Gastroesophageal sphincter (tissue), 4 donors: ENCODE measurements around the gene TKT. TPM values are rescaled to one million over a fixed set of nuclear protein-coding genes. Genes with fewer than 3 reads are reported as not detected.

Experiments
- ATAC-seq: fragments of 150-250 bp; one replicate; pipeline ENCODE4 v1.9.1; 2016; ENCODE audit warnings: mild to moderate bottlenecking, moderate library complexity
- H3K27ac ChIP-seq, 4 donors: fragments of 200-600 bp; sonication (generic) in 3 of 4; 1 replicate in 3 of 4; 2 replicates in 1 of 4; pipeline ENCODE4 v1.5.1; 2016 to 2019
- H3K27me3 ChIP-seq: fragments of 200-600 bp; sonication (generic); one replicate; pipeline ENCODE4 v1.5.1; 2019
- H3K36me3 ChIP-seq, 2 donors: fragments of 200-600 bp; sonication (generic); one replicate each; pipeline ENCODE4 v1.5.1; 2019; ENCODE audit warnings: control low read depth in 1 of 2
- H3K4me1 ChIP-seq, 3 donors: fragments of 200-600 bp; sonication (generic); 1 replicate in 2 of 3; 2 replicates in 1 of 3; pipeline ENCODE4 v1.5.1; 2016 to 2019; ENCODE audit warnings: control low read depth in 2 of 3
- H3K4me3 ChIP-seq, 2 donors: fragments of 200-600 bp; sonication (generic); one replicate each; pipeline ENCODE4 v1.5.1; 2019; ENCODE audit warnings: mild to moderate bottlenecking in 1 of 2, moderate library complexity in 1 of 2
- H3K9me3 ChIP-seq, 3 donors: fragments of 200-600 bp; sonication (generic); one replicate each; pipeline ENCODE4 v1.5.1; 2017 to 2019; ENCODE audit warnings: control low read depth in 2 of 3
- EP300 ChIP-seq: sonication (generic); formaldehyde crosslinking; IDR thresholded peaks from one replicate; pipeline ENCODE4 v1.6.1; 2017; ENCODE audit warnings: antibody characterized with exemption, mild to moderate bottlenecking
- POLR2A ChIP-seq, 2 donors: fragments of 450-650 bp; IDR thresholded peaks; one replicate each; pipeline ENCODE4 v1.6.1; 2017; ENCODE audit warnings: antibody characterized with exemption in 2 of 2, mild to moderate bottlenecking in 2 of 2, moderate library complexity in 1 of 2
- POLR2AphosphoS5 ChIP-seq: sonication (generic); formaldehyde crosslinking; IDR thresholded peaks from one replicate; pipeline ENCODE4 v1.6.1; 2017; ENCODE audit warnings: antibody characterized with exemption
- WGBS, 2 donors: methylation state at CpG; one replicate each; pipeline ENCODE4 v1.1.5; 2018; ENCODE audit warnings: low coverage in 1 of 2; 5-methylcytosine and 5-hydroxymethylcytosine counted together
- total RNA-seq, 4 donors: library from RNA; depleted of rRNA; stranded (reverse); fragments of >200 nt; gene quantifications; one replicate each; pipeline ENCODE4 v1.1.0, GENCODE V29; 2016
- TF ChIP-seq, protein P1 (sequence below), 4 experiments: fragments of 200-600 bp in 2 of 4; fragments of 450-650 bp in 2 of 4; sonication (generic) in 1 of 4; IDR thresholded peaks; one replicate each; pipeline ENCODE4 v1.5.1; 2017 to 2019; ENCODE audit warnings: antibody characterized with exemption in 4 of 4, mild to moderate bottlenecking in 2 of 4, moderate library complexity in 2 of 4

Gene TKT
- total RNA-seq, 4 donors from 2014 or later = 218 to 386 (median 278) TPM

DNA sequence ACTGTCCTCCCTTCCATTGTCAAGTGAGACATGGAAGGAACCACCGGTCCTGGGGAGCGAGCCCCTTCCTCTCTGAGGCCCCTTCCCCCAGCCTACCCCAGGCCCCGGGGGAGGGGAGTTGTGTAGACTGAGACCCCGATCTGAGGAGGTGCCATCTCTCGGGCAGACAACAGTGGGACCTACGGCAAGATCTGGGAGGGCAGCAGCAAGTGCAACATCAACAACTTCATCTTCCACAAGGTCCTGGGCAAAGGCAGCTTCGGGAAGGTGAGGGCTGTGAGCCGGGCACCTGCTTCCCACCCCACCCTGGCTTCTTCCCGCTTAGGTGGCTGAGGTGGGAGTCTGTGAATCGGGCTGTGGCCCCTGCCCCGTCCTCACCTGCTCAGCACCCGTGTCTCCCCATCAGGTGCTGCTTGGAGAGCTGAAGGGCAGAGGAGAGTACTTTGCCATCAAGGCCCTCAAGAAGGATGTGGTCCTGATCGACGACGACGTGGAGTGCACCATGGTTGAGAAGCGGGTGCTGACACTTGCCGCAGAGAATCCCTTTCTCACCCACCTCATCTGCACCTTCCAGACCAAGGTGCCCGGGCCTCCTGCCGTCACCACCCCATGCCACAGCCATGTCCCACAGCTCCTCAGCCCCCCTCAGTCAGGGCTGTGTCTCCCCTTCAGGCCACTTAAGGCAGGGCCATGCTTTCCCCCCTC lies 69.9 kb downstream of the TKT start:
- WGBS, 2 donors = 80 to 100% methylated on average over 1 to 4 of the region's 20 CpGs
- H3K9me3 ChIP-seq = no peaks in the 10 kb centered on the region
- no peak overlapping the region for H3K4me3 ChIP-seq
- TF ChIP-seq POLR2AphosphoS5 = no peak
- TF ChIP-seq, protein P1, sequence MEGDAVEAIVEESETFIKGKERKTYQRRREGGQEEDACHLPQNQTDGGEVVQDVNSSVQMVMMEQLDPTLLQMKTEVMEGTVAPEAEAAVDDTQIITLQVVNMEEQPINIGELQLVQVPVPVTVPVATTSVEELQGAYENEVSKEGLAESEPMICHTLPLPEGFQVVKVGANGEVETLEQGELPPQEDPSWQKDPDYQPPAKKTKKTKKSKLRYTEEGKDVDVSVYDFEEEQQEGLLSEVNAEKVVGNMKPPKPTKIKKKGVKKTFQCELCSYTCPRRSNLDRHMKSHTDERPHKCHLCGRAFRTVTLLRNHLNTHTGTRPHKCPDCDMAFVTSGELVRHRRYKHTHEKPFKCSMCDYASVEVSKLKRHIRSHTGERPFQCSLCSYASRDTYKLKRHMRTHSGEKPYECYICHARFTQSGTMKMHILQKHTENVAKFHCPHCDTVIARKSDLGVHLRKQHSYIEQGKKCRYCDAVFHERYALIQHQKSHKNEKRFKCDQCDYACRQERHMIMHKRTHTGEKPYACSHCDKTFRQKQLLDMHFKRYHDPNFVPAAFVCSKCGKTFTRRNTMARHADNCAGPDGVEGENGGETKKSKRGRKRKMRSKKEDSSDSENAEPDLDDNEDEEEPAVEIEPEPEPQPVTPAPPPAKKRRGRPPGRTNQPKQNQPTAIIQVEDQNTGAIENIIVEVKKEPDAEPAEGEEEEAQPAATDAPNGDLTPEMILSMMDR (IDR thresholded peaks at IDR 0.05) = no peak
- no peak for TF ChIP-seq POLR2A (IDR thresholded peaks at IDR 0.05)
- no peak for TF ChIP-seq EP300
- no peaks in the 10 kb centered on the region for H3K4me1 ChIP-seq
- H3K27ac ChIP-seq = no peak overlapping the region
- no peaks in the 10 kb centered on the region for H3K27me3 ChIP-seq
- ATAC-seq = no peak
- peaks cover 0 to 97% of the 10 kb centered on the region in 2 donors for H3K36me3 ChIP-seq

DNA sequence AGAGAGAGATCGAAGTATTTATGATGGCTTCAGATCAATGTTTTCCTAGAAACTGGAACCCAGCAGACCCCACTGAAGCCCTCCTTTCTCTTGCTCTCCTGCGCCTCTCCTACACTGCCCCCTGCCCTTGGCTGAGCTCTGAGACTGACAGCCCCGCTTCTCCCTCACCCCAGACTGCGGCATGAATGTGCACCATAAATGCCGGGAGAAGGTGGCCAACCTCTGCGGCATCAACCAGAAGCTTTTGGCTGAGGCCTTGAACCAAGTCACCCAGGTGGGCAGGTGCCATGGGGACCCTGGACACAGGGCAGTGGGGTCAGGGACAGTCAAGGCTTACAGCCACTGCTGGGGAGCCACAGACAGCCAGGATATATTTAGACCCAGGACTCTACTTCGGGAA lies 71.1 kb downstream of the TKT start:
- no peak overlapping the region for H3K27ac ChIP-seq
- no peak overlapping the region for H3K4me3 ChIP-seq
- ATAC-seq = no peak
- no peaks in the 10 kb centered on the region for H3K9me3 ChIP-seq
- H3K4me1 ChIP-seq = no peaks in the 10 kb centered on the region
- no peaks in the 10 kb centered on the region for H3K27me3 ChIP-seq
- H3K36me3 ChIP-seq = peaks cover 0 to 97% of the 10 kb centered on the region in 2 donors
- TF ChIP-seq POLR2A (IDR thresholded peaks at IDR 0.05) (no peak), POLR2AphosphoS5 (no peak), EP300 (no peak)
- TF ChIP-seq, protein P1 (IDR thresholded peaks at IDR 0.05) = no peak
- 88 to 91% methylated on average over 2 to 3 of the region's 7 CpGs for WGBS, 2 donors

DNA sequence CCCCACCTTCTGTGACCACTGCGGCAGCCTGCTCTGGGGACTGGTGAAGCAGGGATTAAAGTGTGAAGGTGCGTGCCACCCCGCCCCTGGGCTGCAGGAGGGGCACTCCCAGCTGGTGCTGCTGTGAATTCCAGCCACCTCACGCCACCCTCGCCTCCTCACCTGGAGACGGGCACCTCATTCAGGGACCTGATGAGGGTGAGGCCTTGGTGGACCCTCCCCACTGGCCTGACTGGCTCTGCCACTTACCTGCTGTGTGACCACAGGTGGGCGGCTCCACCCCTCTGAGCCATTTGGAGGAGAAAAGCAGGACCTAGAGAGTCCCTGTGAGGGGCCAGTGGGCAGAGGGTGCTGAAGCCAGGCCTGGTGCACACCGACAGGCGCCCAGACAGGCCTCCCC lies 72.3 kb downstream of the TKT start:
- Histone ChIP-seq H3K27me3 (no peaks in the 10 kb centered on the region), H3K4me1 (no peaks in the 10 kb centered on the region), H3K36me3 (peaks cover 0 to 97% of the 10 kb centered on the region in 2 donors), H3K27ac (no peak overlapping the region), H3K9me3 (no peaks in the 10 kb centered on the region), H3K4me3 (no peak overlapping the region)
- no peak for ATAC-seq
- TF ChIP-seq EP300 (no peak), POLR2A (IDR thresholded peaks at IDR 0.05) (no peak), POLR2AphosphoS5 (no peak)
- TF ChIP-seq, protein P1 (IDR thresholded peaks at IDR 0.05) = no peak
- WGBS, 2 donors = 90% methylated on average over 3 of the region's 9 CpGs; no CpG with 5 or more reads in 1 of the 2 donors

DNA sequence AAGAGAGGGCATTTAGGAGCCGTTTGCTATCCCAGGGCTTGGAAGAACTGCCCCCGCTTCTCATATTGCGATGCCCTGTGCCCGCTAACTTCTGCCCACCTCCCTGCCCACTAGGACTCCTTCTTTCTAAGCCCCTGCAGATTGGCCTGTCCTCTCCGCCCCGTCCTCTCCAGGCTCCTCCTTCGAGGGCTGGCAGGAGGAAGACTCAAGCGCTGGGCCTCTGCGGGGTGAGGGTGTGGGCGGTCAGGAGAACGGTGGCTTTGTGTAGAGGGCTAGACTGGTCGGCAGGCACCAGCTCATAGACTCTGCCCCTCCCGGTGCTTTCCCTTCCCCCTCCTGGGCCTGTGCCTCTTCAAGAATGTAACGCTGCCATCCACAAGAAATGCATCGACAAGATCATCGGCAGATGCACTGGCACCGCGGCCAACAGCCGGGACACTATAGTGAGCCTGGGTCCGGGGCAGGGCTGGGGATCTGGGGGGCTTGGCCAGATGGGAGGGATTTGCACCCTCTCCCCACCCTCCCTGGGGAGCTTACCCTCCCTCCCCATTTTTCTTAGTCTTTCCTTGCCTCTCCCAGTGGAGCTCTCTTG lies 73.0 kb downstream of the TKT start:
- ATAC-seq = no peak
- no peak overlapping the region for H3K27ac ChIP-seq
- no peaks in the 10 kb centered on the region for H3K27me3 ChIP-seq
- peaks cover 0 to 99% of the 10 kb centered on the region in 2 donors for H3K36me3 ChIP-seq
- no peaks in the 10 kb centered on the region for H3K4me1 ChIP-seq
- H3K4me3 ChIP-seq = no peak overlapping the region
- 75 to 90% methylated on average over 4 to 10 of the region's 20 CpGs for WGBS, 2 donors
- TF ChIP-seq POLR2AphosphoS5 (no peak), POLR2A (IDR thresholded peaks at IDR 0.05) (no peak), EP300 (no peak)
- TF ChIP-seq, protein P1 (IDR thresholded peaks at IDR 0.05) = no peak
- H3K9me3 ChIP-seq = no peaks in the 10 kb centered on the region

DNA sequence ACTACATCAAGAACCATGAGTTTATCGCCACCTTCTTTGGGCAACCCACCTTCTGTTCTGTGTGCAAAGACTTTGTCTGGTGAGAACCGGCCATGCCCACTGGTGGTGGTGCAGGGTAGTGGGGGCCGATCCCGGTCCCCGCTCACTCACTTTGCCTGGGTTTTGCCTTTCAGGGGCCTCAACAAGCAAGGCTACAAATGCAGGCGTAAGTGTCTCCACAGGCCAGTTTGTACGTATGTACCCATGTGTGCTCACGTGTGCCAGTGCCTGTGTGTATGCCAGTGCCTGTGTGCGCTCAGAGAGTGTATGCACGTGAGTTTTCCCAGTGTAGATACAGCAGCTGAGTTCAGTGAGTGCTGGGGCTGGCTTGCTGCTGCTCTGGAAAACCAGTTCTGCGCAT lies 74.3 kb downstream of the TKT start:
- TF ChIP-seq, protein P1 (IDR thresholded peaks at IDR 0.05) = no peak
- TF ChIP-seq POLR2AphosphoS5 (no peak), POLR2A (IDR thresholded peaks at IDR 0.05) (no peak), EP300 (no peak)
- H3K27ac ChIP-seq = no peak overlapping the region
- no peaks in the 10 kb centered on the region for H3K27me3 ChIP-seq
- 83 to 97% methylated on average over 1 to 5 of the region's 11 CpGs for WGBS, 2 donors
- H3K36me3 ChIP-seq = peaks cover 0 to 86% of the 10 kb centered on the region in 2 donors
- H3K9me3 ChIP-seq = no peaks in the 10 kb centered on the region
- no peak for ATAC-seq
- H3K4me1 ChIP-seq = no peaks in the 10 kb centered on the region
- H3K4me3 ChIP-seq = no peak overlapping the region
